GM23338 (cell line): ENCODE measurements around the gene HOXC4. TPM values are rescaled to one million over a fixed set of nuclear protein-coding genes. Genes with fewer than 3 reads are reported as not detected.
A peak's percentile ranks its signal among the peaks of the same experiment; 100 is the strongest.

ENCODE experiments used
- ATAC-seq: fragments of 200-7000 bp; cut with Tn5 transposase; 3 replicates; pipeline ENCODE4 v1.9.1; 2020
- DNase-seq: peaks from one replicate; pipeline ENCODE4 v3.0.0-alpha.2; 2015; ENCODE audit warnings: low spot score
- H2AFZ ChIP-seq: fragments of 200-600 bp; sonication (generic); 2 replicates; pipeline ENCODE4 v1.8.0; 2016; ENCODE audit warnings: antibody characterized with exemption, mild to moderate bottlenecking, moderate library complexity
- H3F3A ChIP-seq: fragments of 200-600 bp; sonication (generic); replicated peaks from 2 replicates; pipeline ENCODE4 v1.8.0; 2017; ENCODE audit warnings: antibody characterized with exemption, mixed run types, low read depth
- H3K27ac ChIP-seq: fragments of 200-600 bp; sonication (generic); 2 replicates; pipeline ENCODE4 v1.6.1; 2016; ENCODE audit warnings: low read depth
- H3K27me3 ChIP-seq: fragments of 200-600 bp; sonication (generic); 2 replicates; pipeline ENCODE4 v1.8.0; 2016; ENCODE audit warnings: mild to moderate bottlenecking, mixed run types, moderate library complexity; ENCODE audit not compliant: insufficient read depth
- H3K36me3 ChIP-seq: fragments of 200-600 bp; sonication (generic); 2 replicates; pipeline ENCODE4 v1.8.0; 2016; ENCODE audit warnings: mild to moderate bottlenecking; ENCODE audit not compliant: insufficient read depth
- H3K4me1 ChIP-seq: fragments of 200-600 bp; sonication (generic); 2 replicates; pipeline ENCODE4 v1.8.0; 2016; ENCODE audit warnings: mild to moderate bottlenecking, moderate library complexity; ENCODE audit not compliant: insufficient read depth
- H3K4me2 ChIP-seq: fragments of 200-600 bp; sonication (generic); 2 replicates; pipeline ENCODE4 v1.7.1; 2017; ENCODE audit warnings: mixed run types
- H3K4me3 ChIP-seq: fragments of 200-600 bp; sonication (generic); 2 replicates; pipeline ENCODE4 v1.6.1; 2016; ENCODE audit warnings: mixed run types
- H3K79me2 ChIP-seq: fragments of 200-600 bp; sonication (generic); replicated peaks from 2 replicates; pipeline ENCODE4 v1.8.0; 2017; ENCODE audit warnings: mild to moderate bottlenecking; ENCODE audit not compliant: insufficient read depth
- H3K9me2 ChIP-seq: fragments of 200-600 bp; sonication (generic); 2 replicates; pipeline ENCODE4 v1.8.0; 2017; ENCODE audit not compliant: insufficient read depth
- H4K20me1 ChIP-seq: fragments of 200-600 bp; sonication (generic); replicated peaks from 2 replicates; pipeline ENCODE4 v1.8.0; 2017; ENCODE audit warnings: mild to moderate bottlenecking; ENCODE audit not compliant: insufficient read depth
- H3K27ac Mint-ChIP-seq: 2 replicates; pipeline ENCODE4 v1.8.0; 2020; ENCODE audit warnings: inconsistent platforms, mild to moderate bottlenecking, moderate library complexity, mixed read lengths
- H3K27me3 Mint-ChIP-seq: 3 replicates; pipeline ENCODE4 v1.8.0; 2022; ENCODE audit warnings: low read depth, mild to moderate bottlenecking, moderate library complexity, mixed read lengths, inconsistent platforms; ENCODE audit not compliant: insufficient read depth, poor library complexity
- H3K36me3 Mint-ChIP-seq: 3 replicates; pipeline ENCODE4 v1.8.0; 2021; ENCODE audit warnings: low read depth, mild to moderate bottlenecking, inconsistent platforms, moderate library complexity, mixed read lengths
- H3K4me1 Mint-ChIP-seq: 3 replicates; pipeline ENCODE4 v1.8.0; 2020; ENCODE audit warnings: mild to moderate bottlenecking, inconsistent platforms, mixed read lengths
- H3K4me3 Mint-ChIP-seq: 3 replicates; pipeline ENCODE4 v1.8.0; 2021; ENCODE audit warnings: moderate library complexity, mild to moderate bottlenecking, inconsistent platforms, mixed read lengths
- H3K9me3 Mint-ChIP-seq: 3 replicates; pipeline ENCODE4 v1.8.0; 2020; ENCODE audit warnings: moderate library complexity, mild to moderate bottlenecking, inconsistent platforms, mixed read lengths
- EZH2 ChIP-seq: fragments of 200-600 bp; sonication (generic); IDR thresholded peaks from one replicate; pipeline ENCODE4 v1.8.0; 2017; ENCODE audit warnings: antibody characterized with exemption, mild to moderate bottlenecking, low read depth; ENCODE audit not compliant: unreplicated experiment
- STAT1 ChIP-seq: IDR thresholded peaks from one replicate; pipeline ENCODE4 v1.6.1; 2016; ENCODE audit warnings: antibody characterized with exemption; ENCODE audit not compliant: unreplicated experiment
- polyA plus RNA-seq: library from polyadenylated mRNA; unstranded; fragments of >200 nt; fragmentation: Nextera tagmentation; extraction: Ambion mirVana; gene quantifications from 2 replicates; pipeline ENCODE4 v1.2.1, GENCODE V29; 2016
- total RNA-seq: library from RNA; depleted of rRNA; stranded (reverse); fragments of >200 nt; shearing (Covaris generic); gene quantifications from 2 replicates; pipeline ENCODE4 v1.2.3, GENCODE V29; 2014
- TF ChIP-seq, protein P1 (sequence below): IDR thresholded peaks from one replicate; pipeline ENCODE4 v1.6.1; 2018; ENCODE audit warnings: antibody characterized with exemption; ENCODE audit not compliant: unreplicated experiment
- TF ChIP-seq, protein P2 (sequence below): fragments of 250-450 bp; sonication (Bioruptor Pico); IDR thresholded peaks from 2 replicates; pipeline ENCODE4 v1.5.0; 2020; ENCODE audit warnings: mild to moderate bottlenecking, moderate library complexity

The HOXC4 gene
- total and polyA plus RNA-seq, 2 experiments from 2014 or later: not detected

DNA sequence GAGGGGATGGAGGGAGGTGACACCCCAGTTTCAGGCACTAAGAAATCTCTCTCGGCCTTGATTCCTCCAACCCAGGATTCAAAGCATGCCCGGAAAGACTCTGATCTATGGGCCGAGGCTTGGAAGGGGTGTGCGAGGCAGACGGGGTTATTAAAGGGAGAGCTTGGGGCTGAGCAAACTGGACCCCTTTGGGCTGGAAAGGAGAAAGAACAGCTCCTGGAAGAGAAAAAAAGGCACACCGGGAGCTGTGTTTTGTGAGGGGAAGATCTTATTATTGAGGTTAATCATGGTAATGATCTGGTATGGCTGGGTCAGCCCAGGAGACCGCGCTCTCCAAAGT, 5.7 kb upstream of the HOXC4 start:
- ATAC-seq (no peak), DNase-seq (no peak)
- H4K20me1 ChIP-seq: peaks cover 79% of the 10 kb centered on the region
- no peak overlapping the region for H3K4me3 Mint-ChIP-seq
- peaks cover 26% of the 10 kb centered on the region for H3K4me1 Mint-ChIP-seq
- H3K4me3 ChIP-seq: peak overlapping the region; percentile 41; the same call in 1 of the 2 replicates
- peaks cover 100% of the 10 kb centered on the region for H3K27me3 ChIP-seq
- peaks cover 3% of the 10 kb centered on the region; the same call in 1 of the 2 replicates for H3K36me3 ChIP-seq
- peak; percentile 72 for TF ChIP-seq EZH2
- TF ChIP-seq, protein P1, sequence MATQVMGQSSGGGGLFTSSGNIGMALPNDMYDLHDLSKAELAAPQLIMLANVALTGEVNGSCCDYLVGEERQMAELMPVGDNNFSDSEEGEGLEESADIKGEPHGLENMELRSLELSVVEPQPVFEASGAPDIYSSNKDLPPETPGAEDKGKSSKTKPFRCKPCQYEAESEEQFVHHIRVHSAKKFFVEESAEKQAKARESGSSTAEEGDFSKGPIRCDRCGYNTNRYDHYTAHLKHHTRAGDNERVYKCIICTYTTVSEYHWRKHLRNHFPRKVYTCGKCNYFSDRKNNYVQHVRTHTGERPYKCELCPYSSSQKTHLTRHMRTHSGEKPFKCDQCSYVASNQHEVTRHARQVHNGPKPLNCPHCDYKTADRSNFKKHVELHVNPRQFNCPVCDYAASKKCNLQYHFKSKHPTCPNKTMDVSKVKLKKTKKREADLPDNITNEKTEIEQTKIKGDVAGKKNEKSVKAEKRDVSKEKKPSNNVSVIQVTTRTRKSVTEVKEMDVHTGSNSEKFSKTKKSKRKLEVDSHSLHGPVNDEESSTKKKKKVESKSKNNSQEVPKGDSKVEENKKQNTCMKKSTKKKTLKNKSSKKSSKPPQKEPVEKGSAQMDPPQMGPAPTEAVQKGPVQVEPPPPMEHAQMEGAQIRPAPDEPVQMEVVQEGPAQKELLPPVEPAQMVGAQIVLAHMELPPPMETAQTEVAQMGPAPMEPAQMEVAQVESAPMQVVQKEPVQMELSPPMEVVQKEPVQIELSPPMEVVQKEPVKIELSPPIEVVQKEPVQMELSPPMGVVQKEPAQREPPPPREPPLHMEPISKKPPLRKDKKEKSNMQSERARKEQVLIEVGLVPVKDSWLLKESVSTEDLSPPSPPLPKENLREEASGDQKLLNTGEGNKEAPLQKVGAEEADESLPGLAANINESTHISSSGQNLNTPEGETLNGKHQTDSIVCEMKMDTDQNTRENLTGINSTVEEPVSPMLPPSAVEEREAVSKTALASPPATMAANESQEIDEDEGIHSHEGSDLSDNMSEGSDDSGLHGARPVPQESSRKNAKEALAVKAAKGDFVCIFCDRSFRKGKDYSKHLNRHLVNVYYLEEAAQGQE: no peak
- no peak overlapping the region for H3K27ac ChIP-seq
- peaks cover 51% of the 10 kb centered on the region for H3F3A ChIP-seq
- no peaks in the 10 kb centered on the region for H3K9me2 ChIP-seq
- H3K27me3 Mint-ChIP-seq: peaks cover 100% of the 10 kb centered on the region
- peaks cover 57% of the 10 kb centered on the region for H3K4me1 ChIP-seq
- no peaks in the 10 kb centered on the region for H3K36me3 Mint-ChIP-seq
- H3K4me2 ChIP-seq: no peak overlapping the region
- H3K9me3 Mint-ChIP-seq: no peaks in the 10 kb centered on the region; the same call in 2 of the 3 replicates
- no peak overlapping the region for H2AFZ ChIP-seq
- no peaks in the 10 kb centered on the region for H3K79me2 ChIP-seq
- no peak overlapping the region for H3K27ac Mint-ChIP-seq

DNA sequence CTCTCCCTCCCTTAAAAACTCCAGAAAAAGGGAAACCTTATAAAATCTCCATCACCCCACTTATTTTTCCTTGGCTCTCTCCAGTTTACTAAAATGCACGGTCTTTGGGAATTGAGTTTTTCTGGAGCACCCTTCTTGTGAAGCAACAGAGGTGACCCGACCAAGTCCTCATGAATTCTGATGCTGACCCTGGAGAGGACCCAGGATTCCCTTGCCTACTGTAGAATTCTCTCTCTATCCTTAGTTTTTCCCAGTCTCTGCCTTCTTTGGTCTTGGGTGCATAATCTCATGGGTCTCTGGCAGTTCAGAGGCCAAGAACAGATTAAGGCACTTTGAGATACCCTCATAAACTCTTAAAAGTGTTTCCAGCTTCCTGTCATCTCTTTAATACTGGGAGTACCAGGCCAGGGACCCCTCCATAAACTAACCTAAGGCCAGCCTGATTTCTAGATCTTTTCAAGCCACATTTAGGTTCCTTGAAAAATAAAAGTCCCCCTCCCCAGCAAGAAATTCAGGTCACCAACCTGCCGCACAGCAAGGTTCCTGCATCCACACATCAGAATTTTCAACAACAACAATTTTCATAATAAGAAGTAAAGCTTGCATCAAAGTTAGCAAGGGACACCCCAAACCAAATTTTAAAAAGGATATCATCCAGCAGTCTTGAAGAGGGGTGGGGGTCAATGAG, 5.1 kb upstream of the HOXC4 start:
- ATAC-seq (no peak), DNase-seq (no peak)
- H3K36me3 Mint-ChIP-seq: no peaks in the 10 kb centered on the region
- Histone ChIP-seq H3F3A (peaks cover 53% of the 10 kb centered on the region), H3K4me1 (peaks cover 63% of the 10 kb centered on the region), H3K9me2 (no peaks in the 10 kb centered on the region), H3K79me2 (no peaks in the 10 kb centered on the region), H2AFZ (no peak overlapping the region), H4K20me1 (peaks cover 78% of the 10 kb centered on the region), H3K36me3 (peaks cover 3% of the 10 kb centered on the region; the same call in 1 of the 2 replicates), H3K27me3 (peaks cover 100% of the 10 kb centered on the region), H3K4me2 (no peak overlapping the region), H3K27ac (no peak overlapping the region), H3K4me3 (no peak overlapping the region)
- no peak overlapping the region for H3K27ac Mint-ChIP-seq
- TF ChIP-seq EZH2: peak; percentile 73
- TF ChIP-seq STAT1: no peak
- H3K9me3 Mint-ChIP-seq: no peaks in the 10 kb centered on the region; the same call in 2 of the 3 replicates
- peaks cover 26% of the 10 kb centered on the region for H3K4me1 Mint-ChIP-seq
- no peak overlapping the region for H3K4me3 Mint-ChIP-seq
- peaks cover 100% of the 10 kb centered on the region for H3K27me3 Mint-ChIP-seq

DNA sequence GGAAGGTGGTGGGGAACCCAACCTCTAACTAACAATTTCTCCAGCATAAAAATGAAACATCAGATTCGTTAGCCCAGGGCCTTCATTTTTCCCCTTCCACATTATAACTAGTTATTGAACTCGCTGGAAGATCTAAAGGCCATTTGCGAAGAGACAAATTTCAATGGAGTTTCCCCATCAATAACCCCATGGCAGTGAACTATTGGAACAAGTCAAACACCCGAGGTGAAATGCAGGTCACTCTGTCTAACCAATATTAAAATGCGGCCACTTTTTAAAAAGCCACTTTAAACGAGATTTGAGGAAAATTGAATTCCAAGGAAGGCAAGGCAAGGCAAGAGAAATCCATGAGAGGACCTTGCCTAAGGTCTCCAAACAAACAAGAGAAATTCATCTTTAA, 4.5 kb upstream of the HOXC4 start:
- Mint-ChIP-seq H3K27ac (no peak overlapping the region), H3K4me3 (no peak overlapping the region), H3K36me3 (no peaks in the 10 kb centered on the region), H3K27me3 (peaks cover 100% of the 10 kb centered on the region), H3K4me1 (peaks cover 26% of the 10 kb centered on the region), H3K9me3 (no peaks in the 10 kb centered on the region; the same call in 2 of the 3 replicates)
- Histone ChIP-seq H3K4me3 (no peak overlapping the region), H3K4me2 (no peak overlapping the region), H3F3A (peaks cover 53% of the 10 kb centered on the region), H3K27ac (no peak overlapping the region), H4K20me1 (peaks cover 73% of the 10 kb centered on the region), H3K4me1 (peaks cover 67% of the 10 kb centered on the region), H3K27me3 (peaks cover 100% of the 10 kb centered on the region), H3K36me3 (peaks cover 3% of the 10 kb centered on the region; the same call in 1 of the 2 replicates), H2AFZ (no peak overlapping the region), H3K9me2 (no peaks in the 10 kb centered on the region), H3K79me2 (no peaks in the 10 kb centered on the region)
- ATAC-seq (no peak), DNase-seq (no peak)
- TF ChIP-seq, protein P2, sequence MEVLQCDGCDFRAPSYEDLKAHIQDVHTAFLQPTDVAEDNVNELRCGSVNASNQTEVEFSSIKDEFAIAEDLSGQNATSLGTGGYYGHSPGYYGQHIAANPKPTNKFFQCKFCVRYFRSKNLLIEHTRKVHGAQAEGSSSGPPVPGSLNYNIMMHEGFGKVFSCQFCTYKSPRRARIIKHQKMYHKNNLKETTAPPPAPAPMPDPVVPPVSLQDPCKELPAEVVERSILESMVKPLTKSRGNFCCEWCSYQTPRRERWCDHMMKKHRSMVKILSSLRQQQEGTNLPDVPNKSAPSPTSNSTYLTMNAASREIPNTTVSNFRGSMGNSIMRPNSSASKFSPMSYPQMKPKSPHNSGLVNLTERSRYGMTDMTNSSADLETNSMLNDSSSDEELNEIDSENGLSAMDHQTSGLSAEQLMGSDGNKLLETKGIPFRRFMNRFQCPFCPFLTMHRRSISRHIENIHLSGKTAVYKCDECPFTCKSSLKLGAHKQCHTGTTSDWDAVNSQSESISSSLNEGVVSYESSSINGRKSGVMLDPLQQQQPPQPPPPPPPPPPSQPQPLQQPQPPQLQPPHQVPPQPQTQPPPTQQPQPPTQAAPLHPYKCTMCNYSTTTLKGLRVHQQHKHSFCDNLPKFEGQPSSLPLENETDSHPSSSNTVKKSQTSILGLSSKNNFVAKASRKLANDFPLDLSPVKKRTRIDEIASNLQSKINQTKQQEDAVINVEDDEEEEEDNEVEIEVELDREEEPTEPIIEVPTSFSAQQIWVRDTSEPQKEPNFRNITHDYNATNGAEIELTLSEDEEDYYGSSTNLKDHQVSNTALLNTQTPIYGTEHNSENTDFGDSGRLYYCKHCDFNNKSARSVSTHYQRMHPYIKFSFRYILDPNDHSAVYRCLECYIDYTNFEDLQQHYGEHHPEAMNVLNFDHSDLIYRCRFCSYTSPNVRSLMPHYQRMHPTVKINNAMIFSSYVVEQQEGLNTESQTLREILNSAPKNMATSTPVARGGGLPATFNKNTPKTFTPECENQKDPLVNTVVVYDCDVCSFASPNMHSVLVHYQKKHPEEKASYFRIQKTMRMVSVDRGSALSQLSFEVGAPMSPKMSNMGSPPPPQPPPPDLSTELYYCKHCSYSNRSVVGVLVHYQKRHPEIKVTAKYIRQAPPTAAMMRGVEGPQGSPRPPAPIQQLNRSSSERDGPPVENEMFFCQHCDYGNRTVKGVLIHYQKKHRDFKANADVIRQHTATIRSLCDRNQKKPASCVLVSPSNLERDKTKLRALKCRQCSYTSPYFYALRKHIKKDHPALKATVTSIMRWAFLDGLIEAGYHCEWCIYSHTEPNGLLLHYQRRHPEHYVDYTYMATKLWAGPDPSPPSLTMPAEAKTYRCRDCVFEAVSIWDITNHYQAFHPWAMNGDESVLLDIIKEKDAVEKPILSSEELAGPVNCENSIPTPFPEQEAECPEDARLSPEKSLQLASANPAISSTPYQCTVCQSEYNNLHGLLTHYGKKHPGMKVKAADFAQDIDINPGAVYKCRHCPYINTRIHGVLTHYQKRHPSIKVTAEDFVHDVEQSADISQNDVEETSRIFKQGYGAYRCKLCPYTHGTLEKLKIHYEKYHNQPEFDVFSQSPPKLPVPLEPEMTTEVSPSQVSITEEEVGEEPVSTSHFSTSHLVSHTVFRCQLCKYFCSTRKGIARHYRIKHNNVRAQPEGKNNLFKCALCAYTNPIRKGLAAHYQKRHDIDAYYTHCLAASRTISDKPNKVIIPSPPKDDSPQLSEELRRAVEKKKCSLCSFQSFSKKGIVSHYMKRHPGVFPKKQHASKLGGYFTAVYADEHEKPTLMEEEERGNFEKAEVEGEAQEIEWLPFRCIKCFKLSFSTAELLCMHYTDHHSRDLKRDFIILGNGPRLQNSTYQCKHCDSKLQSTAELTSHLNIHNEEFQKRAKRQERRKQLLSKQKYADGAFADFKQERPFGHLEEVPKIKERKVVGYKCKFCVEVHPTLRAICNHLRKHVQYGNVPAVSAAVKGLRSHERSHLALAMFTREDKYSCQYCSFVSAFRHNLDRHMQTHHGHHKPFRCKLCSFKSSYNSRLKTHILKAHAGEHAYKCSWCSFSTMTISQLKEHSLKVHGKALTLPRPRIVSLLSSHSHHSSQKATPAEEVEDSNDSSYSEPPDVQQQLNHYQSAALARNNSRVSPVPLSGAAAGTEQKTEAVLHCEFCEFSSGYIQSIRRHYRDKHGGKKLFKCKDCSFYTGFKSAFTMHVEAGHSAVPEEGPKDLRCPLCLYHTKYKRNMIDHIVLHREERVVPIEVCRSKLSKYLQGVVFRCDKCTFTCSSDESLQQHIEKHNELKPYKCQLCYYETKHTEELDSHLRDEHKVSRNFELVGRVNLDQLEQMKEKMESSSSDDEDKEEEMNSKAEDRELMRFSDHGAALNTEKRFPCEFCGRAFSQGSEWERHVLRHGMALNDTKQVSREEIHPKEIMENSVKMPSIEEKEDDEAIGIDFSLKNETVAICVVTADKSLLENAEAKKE (CRISPR knock-in tag): no peak
